HepG2 (cell line): ENCODE measurements around the gene TCF25. TPM values are rescaled to one million over a fixed set of nuclear protein-coding genes. Genes with fewer than 3 reads are reported as not detected.

Experiments
- ATAC-seq: fragments of 200-7000 bp; cut with Tn5 transposase; 3 replicates; pipeline ENCODE4 v1.9.1; 2020; ENCODE audit warnings: mild to moderate bottlenecking, moderate library complexity
- BruUV-seq: library from RNA; stranded (reverse); fragments of 400-500 nt; replicated peaks from 2 replicates; lab custom pipeline; 2021; lab: Mats Ljungman, UMichigan
- CTCF ChIA-PET: fragments of 300-600 bp; formaldehyde crosslinking; extraction: SDS; loops from one replicate; lab custom pipeline; 2021; ENCODE audit warnings: low total read pairs, inconsistent platforms, low intra/inter-chr PET ratio; lab: Yijun Ruan, JAX
- POLR2A ChIA-PET: fragments of 350-600 bp; sonication (Branson Sonifier 250); formaldehyde crosslinking; loops from one replicate; lab custom pipeline; 2020; ENCODE audit warnings: antibody characterized with exemption, inconsistent platforms; lab: Yijun Ruan, JAX
- DNase-seq: peaks from one replicate; pipeline ENCODE4 v3.0.0-alpha.2; 2015; ENCODE audit warnings: low spot score
- FAIRE-seq: peaks from 3 replicates; lab custom pipeline; 2011; peaks lifted over from hg19 to GRCh38; lab: Jason Lieb, UNC
- H2AFZ ChIP-seq: one replicate; pipeline ENCODE4 v1.6.1; 2011; ENCODE audit warnings: low read length, inconsistent platforms
- H3K27ac ChIP-seq: fragments of 300-600 bp; 3 replicates; pipeline ENCODE4 v1.8.0; 2011; ENCODE audit warnings: mixed run types, mild to moderate bottlenecking, mixed read lengths, low read length, inconsistent platforms; ENCODE audit not compliant: insufficient read depth; ENCODE audit errors: extremely low read length
- H3K27me3 ChIP-seq, 2 experiments: fragments of 200-600 bp in 1 of 2; 2 replicates in 1 of 2; 3 replicates in 1 of 2; pipeline versions ENCODE4 v1.6.0 to v1.8.0; 2011; ENCODE audit warnings: low read length in 2 of 2, mild to moderate bottlenecking in 2 of 2, moderate library complexity in 2 of 2, inconsistent platforms in 1 of 2; ENCODE audit not compliant: insufficient read depth in 2 of 2, control insufficient read depth in 1 of 2
- H3K36me3 ChIP-seq, 2 experiments: fragments of 200-600 bp in 1 of 2; replicated peaks in 1 of 2; 2 replicates in 1 of 2; 3 replicates in 1 of 2; pipeline versions ENCODE4 v1.5.1 to v1.8.0; 2011; ENCODE audit warnings: low read length in 2 of 2, inconsistent platforms in 1 of 2; ENCODE audit not compliant: insufficient read depth in 2 of 2, control insufficient read depth in 1 of 2
- H3K4me1 ChIP-seq: 2 replicates; pipeline ENCODE4 v1.5.1; 2012; ENCODE audit warnings: low read length, inconsistent platforms; ENCODE audit not compliant: insufficient read depth
- H3K4me2 ChIP-seq: 2 replicates; pipeline ENCODE4 v1.6.0; 2011; ENCODE audit warnings: low read depth, low read length, inconsistent platforms
- H3K4me3 ChIP-seq, 3 experiments: fragments of 200-600 bp in 1 of 3; sonication (generic), shearing (Covaris generic) in 1 of 3; replicated peaks in 1 of 3; 2 replicates each; pipeline ENCODE4 v1.5.1; 2011 to 2016; ENCODE audit warnings: low read length in 3 of 3, inconsistent platforms in 2 of 3, low read depth in 2 of 3, mild to moderate bottlenecking in 2 of 3, control low read depth in 1 of 3, mixed read lengths in 1 of 3; ENCODE audit not compliant: insufficient read depth in 1 of 3
- H3K79me2 ChIP-seq: one replicate; pipeline ENCODE4 v1.6.1; 2011; ENCODE audit warnings: low read length, inconsistent platforms; ENCODE audit not compliant: insufficient read depth
- H3K9ac ChIP-seq: 2 replicates; pipeline ENCODE4 v1.6.0; 2011; ENCODE audit warnings: mild to moderate bottlenecking, low read depth, low read length, inconsistent platforms; ENCODE audit not compliant: insufficient read depth
- H3K9me3 ChIP-seq: 2 replicates; pipeline ENCODE4 v1.5.1; 2012; ENCODE audit warnings: mild to moderate bottlenecking, low read length
- H4K20me1 ChIP-seq: 2 replicates; pipeline ENCODE4 v1.6.0; 2011; ENCODE audit warnings: inconsistent platforms, mild to moderate bottlenecking, low read length, moderate library complexity; ENCODE audit not compliant: insufficient read depth
- CCDC6 ChIP-seq: sonication (generic); formaldehyde crosslinking; IDR thresholded peaks from 2 replicates; pipeline ENCODE4 v1.8.1; 2022; ENCODE audit warnings: mild to moderate bottlenecking, missing genetic modification reagents, moderate library complexity
- DR1 ChIP-seq: sonication (generic); formaldehyde crosslinking; IDR thresholded peaks from 2 replicates; pipeline ENCODE4 v1.8.0; 2021; ENCODE audit warnings: mild to moderate bottlenecking, missing genetic modification reagents, inconsistent platforms
- HCFC1 ChIP-seq: fragments of 150-350 bp; IDR thresholded peaks from 2 replicates; pipeline ENCODE4 v1.6.1; 2014; ENCODE audit warnings: low read depth, low read length
- KDM5B ChIP-seq: sonication (generic); formaldehyde crosslinking; IDR thresholded peaks from 2 replicates; pipeline ENCODE4 v1.4.0; 2020; ENCODE audit warnings: missing genetic modification reagents, mild to moderate bottlenecking, borderline replicate concordance
- NFE2L1 ChIP-seq: sonication (generic); formaldehyde crosslinking; IDR thresholded peaks from 2 replicates; pipeline ENCODE4 v1.4.0; 2020; ENCODE audit warnings: missing genetic modification reagents, mild to moderate bottlenecking, borderline replicate concordance
- NFKBIZ ChIP-seq: IDR thresholded peaks from 2 replicates; pipeline ENCODE4 v1.6.1; 2018; ENCODE audit warnings: missing genetic modification reagents, missing compliant biosample characterization
- NR3C1 ChIP-seq: sonication (generic); formaldehyde crosslinking; IDR thresholded peaks from 2 replicates; pipeline ENCODE4 v1.4.0; 2020; ENCODE audit warnings: missing genetic modification reagents
- POGZ ChIP-seq: sonication (generic); formaldehyde crosslinking; IDR thresholded peaks from 2 replicates; pipeline ENCODE4 v1.4.0; 2020; ENCODE audit warnings: mild to moderate bottlenecking, missing genetic modification reagents
- TMF1 ChIP-seq: sonication (generic); formaldehyde crosslinking; IDR thresholded peaks from 2 replicates; pipeline ENCODE4 v1.8.1; 2022; ENCODE audit warnings: low read depth, missing genetic modification reagents
- ZNF20 ChIP-seq: sonication (generic); formaldehyde crosslinking; IDR thresholded peaks from 2 replicates; pipeline ENCODE4 v1.4.0; 2020; ENCODE audit warnings: mild to moderate bottlenecking, moderate library complexity, missing genetic modification reagents
- ZNF704 ChIP-seq: sonication (generic); formaldehyde crosslinking; IDR thresholded peaks from 2 replicates; pipeline ENCODE4 v1.8.1; 2023; ENCODE audit warnings: mild to moderate bottlenecking, inconsistent platforms, moderate library complexity, missing genetic modification reagents, borderline replicate concordance
- ZNF737 ChIP-seq: sonication (generic); formaldehyde crosslinking; IDR thresholded peaks from 2 replicates; pipeline ENCODE4 v1.5.0; 2020; ENCODE audit warnings: missing genetic modification reagents, mild to moderate bottlenecking, borderline replicate concordance
- ZNF773 ChIP-seq: sonication (generic); formaldehyde crosslinking; IDR thresholded peaks from 2 replicates; pipeline ENCODE4 v1.4.0; 2020; ENCODE audit warnings: missing genetic modification reagents, borderline replicate concordance
- WGBS: methylation state at CpG from one replicate; pipeline ENCODE4 v1.1.6; 2017; ENCODE audit warnings: low lambda C conversion rate; 5-methylcytosine and 5-hydroxymethylcytosine counted together
- in situ Hi-C: cut with HindIII; loops from 2 replicates; pipeline ENCODE4 v1.10.0; 2017; ENCODE audit warnings: low pct_unique_long_range_greater_than_20kb; ENCODE audit not compliant: extremely low pct_ligation_motif_present
- intact Hi-C: fragments of 100-400 bp; cut with micrococcal nuclease; formaldehyde crosslinking; loops from one replicate; pipeline ENCODE4 v1.10.0; 2022; ENCODE audit not compliant: unreplicated experiment
- polyA plus RNA-seq, 8 experiments: library from polyadenylated mRNA; depleted of rRNA in 3 of 8; stranded (reverse) in 7 of 8; unstranded in 1 of 8; fragments of >200 nt; fragmentation: Illumina TruSeq in 4 of 8; extraction: Trizol in 4 of 8; gene quantifications; 2 replicates each; pipeline versions ENCODE4 v1.2.1 to v1.2.3, GENCODE V29; 2011 to 2016; ENCODE audit warnings: low read depth in 4 of 8, missing spikeins in 1 of 8, mixed read lengths in 1 of 8; ENCODE audit not compliant: insufficient read depth in 1 of 8
- total RNA-seq, 5 experiments: library from RNA; depleted of rRNA; stranded (reverse); fragments of >200 nt; fragmentation: Illumina TruSeq; extraction: Trizol; gene quantifications; 2 replicates each; pipeline ENCODE4 v1.2.3, GENCODE V29; 2016; ENCODE audit warnings: low read depth in 1 of 5

The TCF25 gene
- total and polyA plus RNA-seq, 2 of the 13 experiments (the other 11 are each of a cell fraction or from before 2014, with no cell fraction given), result 138 to 206 TPM

GRCh38 chr16:89892635-89893034, 19.2 kb downstream of the TCF25 start:
- H3K79me2 ChIP-seq, result no peaks in the 10 kb centered on the region
- H3K4me1 ChIP-seq, result no peaks in the 10 kb centered on the region
- ChIA-PET CTCF (no interaction called here), POLR2A (interaction anchor here (1.7 kb wide), 1 partner anchor 19 kb away, joined by 5 read pairs; the partner anchor contains the start of gene TCF25)
- no peak overlapping the region for H3K4me3 ChIP-seq
- H2AFZ ChIP-seq, result no peak overlapping the region
- peaks cover 5% of the 10 kb centered on the region; the same call in 1 of the 2 replicates for H4K20me1 ChIP-seq
- intact Hi-C loops, result no loop called here
- TF ChIP-seq ZNF20 (CRISPR knock-in tag), result no peak
- no peak for TF ChIP-seq TMF1 (CRISPR knock-in tag)
- TF ChIP-seq DR1 (CRISPR knock-in tag), result no peak
- no peak for TF ChIP-seq ZNF773 (CRISPR knock-in tag)
- TF ChIP-seq POGZ (CRISPR knock-in tag), result no peak
- no peak for TF ChIP-seq ZNF737
- no peak for TF ChIP-seq NFE2L1 (CRISPR knock-in tag)
- TF ChIP-seq KDM5B (CRISPR knock-in tag), result no peak
- no peak for TF ChIP-seq NFKBIZ (CRISPR knock-in tag)
- TF ChIP-seq ZNF704 (CRISPR knock-in tag), result no peak
- no peak for TF ChIP-seq HCFC1
- no peak for TF ChIP-seq CCDC6 (CRISPR knock-in tag)
- TF ChIP-seq NR3C1 (CRISPR knock-in tag), result no peak
- ATAC-seq (no peak; the same call in 2 of the 3 replicates), FAIRE-seq (no peak), DNase-seq (no peak)
- H3K9ac ChIP-seq, result no peak overlapping the region
- no peak overlapping the region for H3K27ac ChIP-seq
- no peaks in the 10 kb centered on the region for H3K27me3 ChIP-seq
- WGBS, result 98% methylated on average over 9 of the region's 9 CpGs
- no peaks in the 10 kb centered on the region for H3K9me3 ChIP-seq
- peaks cover 45 to 84% of the 10 kb centered on the region in 2 experiments; a peak in 4 of 5 replicates for H3K36me3 ChIP-seq
- H3K4me2 ChIP-seq, result no peak overlapping the region
- in situ Hi-C loops, result no loop called here
- no TSS peak for BruUV-seq
